HepG2 (cell line): ENCODE results near the gene PIK3CB. TPM values are rescaled to one million over a fixed set of nuclear protein-coding genes. Genes with fewer than 3 reads are reported as not detected.
A peak's percentile ranks its signal among the peaks of the same experiment; 100 is the strongest.

Source experiments
- CBX1 ChIP-seq: IDR thresholded peaks from one replicate; pipeline ENCODE4 v1.6.1; 2016; ENCODE audit warnings: antibody characterized with exemption, low read depth
- HNF4G ChIP-seq, 2 experiments: sonication (generic) in 1 of 2; formaldehyde crosslinking in 1 of 2; IDR thresholded peaks; 2 replicates each; pipeline versions ENCODE4 v1.4.0 to v1.6.1; 2011 to 2020; ENCODE audit warnings: borderline replicate concordance in 2 of 2, low read depth in 2 of 2, mild to moderate bottlenecking in 2 of 2, low read length in 1 of 2, missing genetic modification reagents in 1 of 2, moderate library complexity in 1 of 2
- ISL2 ChIP-seq: sonication (generic); formaldehyde crosslinking; IDR thresholded peaks from 2 replicates; pipeline ENCODE4 v1.5.0; 2020; ENCODE audit warnings: missing genetic modification reagents
- MAF1 ChIP-seq: sonication (generic); formaldehyde crosslinking; IDR thresholded peaks from 2 replicates; pipeline ENCODE4 v1.5.0; 2020; ENCODE audit warnings: missing genetic modification reagents, borderline replicate concordance
- NFYB ChIP-seq: sonication (generic); formaldehyde crosslinking; IDR thresholded peaks from 2 replicates; pipeline ENCODE4 v1.4.0; 2020; ENCODE audit warnings: missing genetic modification reagents
- NKX3-1 ChIP-seq: sonication (generic); formaldehyde crosslinking; IDR thresholded peaks from 2 replicates; pipeline ENCODE4 v1.5.0; 2020; ENCODE audit warnings: missing genetic modification reagents
- NR2F6 ChIP-seq, 2 experiments: IDR thresholded peaks; 2 replicates each; pipeline ENCODE4 v1.6.1; 2016; ENCODE audit warnings: antibody characterized with exemption in 1 of 2, mild to moderate bottlenecking in 1 of 2
- RFX3 ChIP-seq: IDR thresholded peaks from 2 replicates; pipeline ENCODE4 v1.6.1; 2016; ENCODE audit warnings: missing biosample characterization, missing genetic modification reagents
- RFX5 ChIP-seq: IDR thresholded peaks from 2 replicates; pipeline ENCODE4 v1.6.1; 2011; ENCODE audit warnings: low read depth, low read length, improper control_type of control experiment
- SATB2 ChIP-seq: sonication (generic); formaldehyde crosslinking; IDR thresholded peaks from 2 replicates; pipeline ENCODE4 v1.5.0; 2020; ENCODE audit warnings: missing genetic modification reagents
- SRSF1 ChIP-seq: fragments of 200-400 bp; formaldehyde crosslinking; optimal IDR thresholded peaks from 2 replicates; pipeline ENCODE3; 2017; ENCODE audit warnings: mild to moderate bottlenecking, low read depth, low read length, moderate library complexity
- SRSF4 ChIP-seq: fragments of 200-400 bp; formaldehyde crosslinking; IDR thresholded peaks from one replicate; pipeline ENCODE4 v1.6.1; 2018; ENCODE audit warnings: mild to moderate bottlenecking, low read depth, low read length, moderate library complexity; ENCODE audit not compliant: poor library complexity, severe bottlenecking
- SSRP1 ChIP-seq: IDR thresholded peaks from 2 replicates; pipeline ENCODE4 v1.6.1; 2016; ENCODE audit warnings: control low read depth
- ZC3H4 ChIP-seq: sonication (generic); formaldehyde crosslinking; IDR thresholded peaks from 2 replicates; pipeline ENCODE4 v1.4.0; 2020; ENCODE audit warnings: missing genetic modification reagents, borderline replicate concordance
- ZNF121 ChIP-seq: sonication (generic); formaldehyde crosslinking; IDR thresholded peaks from 2 replicates; pipeline ENCODE4 v1.5.0; 2020; ENCODE audit warnings: mild to moderate bottlenecking, missing genetic modification reagents
- ZNF263 ChIP-seq: sonication (generic); formaldehyde crosslinking; IDR thresholded peaks from 2 replicates; pipeline ENCODE4 v1.4.0; 2020; ENCODE audit warnings: missing genetic modification reagents
- ZNF282 ChIP-seq: fragments of 450-650 bp; IDR thresholded peaks from 2 replicates; pipeline ENCODE4 v1.6.1; 2018; ENCODE audit not compliant: partially characterized antibody
- ZNF329 ChIP-seq: sonication (generic); formaldehyde crosslinking; IDR thresholded peaks from 2 replicates; pipeline ENCODE4 v1.9.0; 2021; ENCODE audit warnings: low read depth, mild to moderate bottlenecking, missing genetic modification reagents
- ZNF44 ChIP-seq: sonication (generic); formaldehyde crosslinking; IDR thresholded peaks from 2 replicates; pipeline ENCODE4 v1.5.1; 2020; ENCODE audit warnings: mild to moderate bottlenecking, missing genetic modification reagents
- ZNF598 ChIP-seq: sonication (generic); formaldehyde crosslinking; IDR thresholded peaks from 2 replicates; pipeline ENCODE4 v1.5.1; 2020; ENCODE audit warnings: mild to moderate bottlenecking, missing genetic modification reagents, borderline replicate concordance
- ZNF616 ChIP-seq: sonication (generic); formaldehyde crosslinking; IDR thresholded peaks from 2 replicates; pipeline ENCODE4 v1.5.0; 2020; ENCODE audit warnings: low read depth, mild to moderate bottlenecking, missing genetic modification reagents
- ZNF761 ChIP-seq: sonication (generic); formaldehyde crosslinking; conservative IDR thresholded peaks from 2 replicates; pipeline ENCODE4 v1.4.0; 2020; ENCODE audit warnings: mild to moderate bottlenecking, missing genetic modification reagents
- ZNF777 ChIP-seq: sonication (generic); formaldehyde crosslinking; IDR thresholded peaks from 2 replicates; pipeline ENCODE4 v1.4.0; 2020; ENCODE audit warnings: missing genetic modification reagents
- ZNF780A ChIP-seq: sonication (generic); formaldehyde crosslinking; IDR thresholded peaks from 2 replicates; pipeline ENCODE4 v1.8.0; 2022; ENCODE audit warnings: mild to moderate bottlenecking, missing genetic modification reagents, moderate library complexity
- polyA plus RNA-seq, 8 experiments: library from polyadenylated mRNA; depleted of rRNA in 3 of 8; stranded (reverse) in 7 of 8; unstranded in 1 of 8; fragments of >200 nt; fragmentation: Illumina TruSeq in 4 of 8; extraction: Trizol in 4 of 8; gene quantifications; 2 replicates each; pipeline versions ENCODE4 v1.2.1 to v1.2.3, GENCODE V29; 2011 to 2016; ENCODE audit warnings: low read depth in 4 of 8, missing spikeins in 1 of 8, mixed read lengths in 1 of 8; ENCODE audit not compliant: insufficient read depth in 1 of 8
- total RNA-seq, 5 experiments: library from RNA; depleted of rRNA; stranded (reverse); fragments of >200 nt; fragmentation: Illumina TruSeq; extraction: Trizol; gene quantifications; 2 replicates each; pipeline ENCODE4 v1.2.3, GENCODE V29; 2016; ENCODE audit warnings: low read depth in 1 of 5
- TF ChIP-seq, protein P1 (sequence below): sonication (generic); formaldehyde crosslinking; IDR thresholded peaks from 2 replicates; pipeline ENCODE4 v1.9.0; 2021; ENCODE audit warnings: missing genetic modification reagents, borderline replicate concordance
- TF ChIP-seq, protein P2 (sequence below): sonication (generic); formaldehyde crosslinking; IDR thresholded peaks from 2 replicates; pipeline ENCODE4 v1.5.1; 2020; ENCODE audit warnings: mild to moderate bottlenecking, missing genetic modification reagents
- TF ChIP-seq, protein P3 (sequence below): IDR thresholded peaks from 2 replicates; pipeline ENCODE4 v1.6.1; 2016; ENCODE audit warnings: missing compliant biosample characterization, missing genetic modification reagents, borderline replicate concordance

Gene PIK3CB
- total and polyA plus RNA-seq, 2 of the 13 experiments (the other 11 are each of a cell fraction or from before 2014, with no cell fraction given) = 6.6 to 18.7 TPM

DNA sequence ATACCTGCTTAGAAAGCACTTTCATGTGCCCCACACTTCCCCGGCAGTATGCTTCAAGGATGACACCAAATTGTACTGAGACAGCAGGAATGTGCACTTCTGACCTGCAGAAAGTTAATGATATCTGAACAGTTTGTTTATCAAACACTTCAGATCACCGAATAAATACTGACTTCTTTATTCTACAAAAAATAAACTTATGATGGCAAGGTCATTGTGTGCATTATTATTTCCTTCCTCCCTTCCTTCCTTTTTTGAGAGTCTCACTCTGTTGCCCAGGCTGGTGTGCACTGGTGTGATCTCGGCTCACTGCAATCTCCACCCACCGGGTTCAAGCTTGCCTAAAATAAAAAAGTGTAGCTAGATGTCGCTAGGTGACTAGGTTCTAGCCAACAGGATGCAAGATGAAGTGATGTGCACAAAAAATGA lies 145.8 kb downstream of the PIK3CB start (continued):
- TF ChIP-seq ZNF282 (no peak), ZNF616 (CRISPR knock-in tag) (no peak), NKX3-1 (CRISPR knock-in tag) (no peak), ZC3H4 (no peak), ZNF598 (CRISPR knock-in tag) (no peak), CBX1 (no peak), SRSF4 (no peak), ZNF777 (no peak), ZNF121 (CRISPR knock-in tag) (peak; percentile 98), SATB2 (CRISPR knock-in tag) (no peak), ZNF761 (CRISPR knock-in tag) (no peak), SSRP1 (CRISPR knock-in tag) (no peak), NFYB (CRISPR knock-in tag) (no peak), ISL2 (CRISPR knock-in tag) (peak; percentile 61; the same call in 1 of the 2 replicates), NR2F6 (IDR thresholded peaks at IDR 0.05) (peak; percentile 78), NR2F6 (CRISPR knock-in tag; IDR thresholded peaks at IDR 0.05) (peak; percentile 74), HNF4G (IDR thresholded peaks at IDR 0.05; ENCODE audit: borderline replicate concordance, low read depth, low read length) (no peak), HNF4G (CRISPR knock-in tag; IDR thresholded peaks at IDR 0.05; ENCODE audit: borderline replicate concordance, low read depth) (no peak), ZNF263 (no peak), RFX5 (no peak), SRSF1 (no peak), RFX3 (no peak), ZNF780A (CRISPR knock-in tag) (no peak), ZNF44 (no peak), ZNF329 (CRISPR knock-in tag) (no peak), MAF1 (CRISPR knock-in tag) (no peak)
- TF ChIP-seq, protein P1, sequence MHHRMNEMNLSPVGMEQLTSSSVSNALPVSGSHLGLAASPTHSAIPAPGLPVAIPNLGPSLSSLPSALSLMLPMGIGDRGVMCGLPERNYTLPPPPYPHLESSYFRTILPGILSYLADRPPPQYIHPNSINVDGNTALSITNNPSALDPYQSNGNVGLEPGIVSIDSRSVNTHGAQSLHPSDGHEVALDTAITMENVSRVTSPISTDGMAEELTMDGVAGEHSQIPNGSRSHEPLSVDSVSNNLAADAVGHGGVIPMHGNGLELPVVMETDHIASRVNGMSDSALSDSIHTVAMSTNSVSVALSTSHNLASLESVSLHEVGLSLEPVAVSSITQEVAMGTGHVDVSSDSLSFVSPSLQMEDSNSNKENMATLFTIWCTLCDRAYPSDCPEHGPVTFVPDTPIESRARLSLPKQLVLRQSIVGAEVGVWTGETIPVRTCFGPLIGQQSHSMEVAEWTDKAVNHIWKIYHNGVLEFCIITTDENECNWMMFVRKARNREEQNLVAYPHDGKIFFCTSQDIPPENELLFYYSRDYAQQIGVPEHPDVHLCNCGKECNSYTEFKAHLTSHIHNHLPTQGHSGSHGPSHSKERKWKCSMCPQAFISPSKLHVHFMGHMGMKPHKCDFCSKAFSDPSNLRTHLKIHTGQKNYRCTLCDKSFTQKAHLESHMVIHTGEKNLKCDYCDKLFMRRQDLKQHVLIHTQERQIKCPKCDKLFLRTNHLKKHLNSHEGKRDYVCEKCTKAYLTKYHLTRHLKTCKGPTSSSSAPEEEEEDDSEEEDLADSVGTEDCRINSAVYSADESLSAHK = no peak
- TF ChIP-seq, protein P2, sequence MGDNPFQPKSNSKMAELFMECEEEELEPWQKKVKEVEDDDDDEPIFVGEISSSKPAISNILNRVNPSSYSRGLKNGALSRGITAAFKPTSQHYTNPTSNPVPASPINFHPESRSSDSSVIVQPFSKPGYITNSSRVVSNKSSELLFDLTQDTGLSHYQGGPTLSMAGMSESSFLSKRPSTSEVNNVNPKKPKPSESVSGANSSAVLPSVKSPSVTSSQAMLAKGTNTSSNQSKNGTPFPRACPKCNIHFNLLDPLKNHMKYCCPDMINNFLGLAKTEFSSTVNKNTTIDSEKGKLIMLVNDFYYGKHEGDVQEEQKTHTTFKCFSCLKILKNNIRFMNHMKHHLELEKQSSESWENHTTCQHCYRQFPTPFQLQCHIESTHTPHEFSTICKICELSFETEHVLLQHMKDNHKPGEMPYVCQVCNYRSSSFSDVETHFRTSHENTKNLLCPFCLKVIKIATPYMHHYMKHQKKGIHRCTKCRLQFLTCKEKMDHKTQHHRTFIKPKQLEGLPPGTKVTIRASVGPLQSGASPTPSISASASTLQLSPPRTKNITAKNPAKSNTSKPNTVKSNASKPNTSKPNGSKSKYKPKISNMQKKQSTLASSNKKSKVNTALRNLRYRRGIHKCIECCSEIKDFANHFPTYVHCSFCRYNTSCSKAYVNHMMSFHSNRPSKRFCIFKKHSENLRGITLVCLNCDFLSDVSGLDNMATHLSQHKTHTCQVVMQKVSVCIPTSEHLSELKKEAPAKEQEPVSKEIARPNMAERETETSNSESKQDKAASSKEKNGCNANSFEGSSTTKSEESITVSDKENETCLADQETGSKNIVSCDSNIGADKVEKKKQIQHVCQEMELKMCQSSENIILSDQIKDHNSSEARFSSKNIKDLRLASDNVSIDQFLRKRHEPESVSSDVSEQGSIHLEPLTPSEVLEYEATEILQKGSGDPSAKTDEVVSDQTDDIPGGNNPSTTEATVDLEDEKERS (CRISPR knock-in tag) = no peak
- TF ChIP-seq, protein P3, sequence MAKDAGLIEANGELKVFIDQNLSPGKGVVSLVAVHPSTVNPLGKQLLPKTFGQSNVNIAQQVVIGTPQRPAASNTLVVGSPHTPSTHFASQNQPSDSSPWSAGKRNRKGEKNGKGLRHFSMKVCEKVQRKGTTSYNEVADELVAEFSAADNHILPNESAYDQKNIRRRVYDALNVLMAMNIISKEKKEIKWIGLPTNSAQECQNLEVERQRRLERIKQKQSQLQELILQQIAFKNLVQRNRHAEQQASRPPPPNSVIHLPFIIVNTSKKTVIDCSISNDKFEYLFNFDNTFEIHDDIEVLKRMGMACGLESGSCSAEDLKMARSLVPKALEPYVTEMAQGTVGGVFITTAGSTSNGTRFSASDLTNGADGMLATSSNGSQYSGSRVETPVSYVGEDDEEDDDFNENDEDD (CRISPR knock-in tag) = no peak
